ENCODE results near the gene RBM38.

The RBM38 gene

GRCh38 chr20:57458400-57459160, 67.4 kb downstream of the RBM38 start:
- DNase-seq = no peak

Data from NCI-H2171 treated with DMSO at 0.1 percent for 48 hours (cell line).